CD4-positive, alpha-beta T cell (primary cell): Measurements from ENCODE around the gene VSX2. TPM values are rescaled to one million over a fixed set of nuclear protein-coding genes. Genes with fewer than 3 reads are reported as not detected.
A peak's percentile ranks its signal among the peaks of the same experiment; 100 is the strongest.

Source experiments
- ATAC-seq: fragments of 200-7000 bp; cut with Tn5 transposase; one replicate; pipeline ENCODE4 v1.10.0; 2022; ENCODE audit warnings: mild to moderate bottlenecking; ENCODE audit not compliant: poor library complexity
- CTCF ChIA-PET: fragments of 350-600 bp; sonication (Branson Sonifier 250); formaldehyde crosslinking; loops from one replicate; lab custom pipeline; 2021; ENCODE audit warnings: antibody characterized with exemption, inconsistent platforms; lab: Charles Lee
- POLR2A ChIA-PET: fragments of 350-600 bp; sonication (Branson Sonifier 250); formaldehyde crosslinking; loops from one replicate; lab custom pipeline; 2021; ENCODE audit warnings: antibody characterized with exemption, inconsistent platforms; lab: Charles Lee
- DNase-seq, 14 experiments: peaks; one replicate each; pipeline ENCODE4 v3.0.0-alpha.2; 2013 to 2020; ENCODE audit warnings: mixed read lengths in 2 of 14
- H3K27ac ChIP-seq, 2 donors: one replicate each; pipeline versions ENCODE4 v1.5.1 to v1.7.0; 2013; ENCODE audit warnings: low read length in 2 of 2, low read depth in 1 of 2, mild to moderate bottlenecking in 1 of 2
- H3K27me3 ChIP-seq, 2 experiments: 1 replicate in 1 of 2; 2 replicates in 1 of 2; pipeline versions ENCODE4 v1.6.1 to v1.7.0; 2013; ENCODE audit warnings: low read length in 2 of 2, control low read depth in 1 of 2, mild to moderate bottlenecking in 1 of 2, moderate library complexity in 1 of 2; ENCODE audit not compliant: insufficient read depth in 2 of 2, control insufficient read depth in 1 of 2
- H3K36me3 ChIP-seq: one replicate; pipeline ENCODE4 v1.6.1; 2013; ENCODE audit warnings: low read length, control low read depth; ENCODE audit not compliant: insufficient read depth
- H3K4me1 ChIP-seq: one replicate; pipeline ENCODE4 v1.6.1; 2013; ENCODE audit warnings: low read length, control low read depth; ENCODE audit not compliant: insufficient read depth
- H3K4me3 ChIP-seq: one replicate; pipeline ENCODE4 v1.5.1; 2013; ENCODE audit warnings: mild to moderate bottlenecking, low read length, moderate library complexity
- H3K9me3 ChIP-seq, 2 experiments: 1 replicate in 1 of 2; 2 replicates in 1 of 2; pipeline versions ENCODE4 v1.6.1 to v1.7.0; 2013; ENCODE audit warnings: low read length in 2 of 2, mild to moderate bottlenecking in 2 of 2, control low read depth in 1 of 2, moderate library complexity in 1 of 2; ENCODE audit not compliant: control insufficient read depth in 1 of 2, insufficient read depth in 1 of 2
- H3K27ac Mint-ChIP-seq: one replicate; pipeline ENCODE4 v1.8.0; 2020; ENCODE audit warnings: mixed read lengths
- H3K27me3 Mint-ChIP-seq: one replicate; pipeline ENCODE4 v1.8.0; 2021; ENCODE audit warnings: mixed read lengths
- H3K36me3 Mint-ChIP-seq: one replicate; pipeline ENCODE4 v1.8.0; 2021; ENCODE audit warnings: low read depth, mixed read lengths
- H3K4me1 Mint-ChIP-seq: one replicate; pipeline ENCODE4 v1.8.0; 2021; ENCODE audit warnings: low read depth, mixed read lengths
- H3K4me3 Mint-ChIP-seq: one replicate; pipeline ENCODE4 v1.8.0; 2020; ENCODE audit warnings: mild to moderate bottlenecking, mixed read lengths
- H3K9me3 Mint-ChIP-seq: one replicate; pipeline ENCODE4 v1.8.0; 2020; ENCODE audit warnings: mixed read lengths
- CTCF ChIP-seq: fragments of 200-600 bp; IDR thresholded peaks from one replicate; pipeline ENCODE4 v1.8.0; 2022; ENCODE audit warnings: antibody characterized with exemption, mild to moderate bottlenecking
- intact Hi-C, 2 experiments: fragments of 100-400 bp; cut with DNase I in 1 of 2; cut with micrococcal nuclease in 1 of 2; formaldehyde crosslinking; loops; one replicate each; pipeline versions ENCODE4 v1.15.1 to v1.9.0; 2023 to 2025; cut with DNase I, micrococcal nuclease
- total RNA-seq, 174 experiments: library from RNA in 2 of 174; stranded (reverse) in 2 of 174; gene quantifications; one replicate each; pipeline ENCODE4 v1.2.3 and lab custom pipeline; 2021 to 2026

The VSX2 gene
- total RNA-seq, 2 experiments from 2014 or later: not detected

- Mint-ChIP-seq H3K4me1 (peaks cover 5% of the 10 kb centered on the region), H3K4me3 (peak overlapping the region; percentile 88), H3K27me3 (peaks cover 11% of the 10 kb centered on the region), H3K27ac (no peak overlapping the region), H3K36me3 (no peaks in the 10 kb centered on the region), H3K9me3 (no peaks in the 10 kb centered on the region)
- DNase-seq: peak in 1 of 14 experiments; percentile 21
- TF ChIP-seq CTCF: no peak
- ChIA-PET CTCF (interaction anchor here (0.6 to 1.2 kb wide), 5 partner anchors 10 to 484 kb away, joined by 3 to 4 read pairs (median 3); no protein-coding TSS in a partner anchor), POLR2A (no interaction called here)
- intact Hi-C loops: no loop called here
- H3K9me3 ChIP-seq: no peaks in the 10 kb centered on the region
- peaks cover 15% of the 10 kb centered on the region for H3K4me1 ChIP-seq
- ATAC-seq: peak; percentile 28
- no peaks in the 10 kb centered on the region for H3K36me3 ChIP-seq
- peaks cover 8% of the 10 kb centered on the region in 2 experiments for H3K27me3 ChIP-seq
- H3K27ac ChIP-seq: no peak overlapping the region
- H3K4me3 ChIP-seq: peak overlapping the region; percentile 67
Observed at GRCh38 chr14:74257941-74258763, 18.9 kb downstream of the VSX2 start.

GRCh38 chr14:74258764-74259035, 19.5 kb downstream of the VSX2 start:
- Histone ChIP-seq H3K36me3 (no peaks in the 10 kb centered on the region), H3K4me3 (no peak overlapping the region), H3K27me3 (peaks cover 8% of the 10 kb centered on the region in 2 experiments), H3K4me1 (peaks cover 15% of the 10 kb centered on the region), H3K27ac (no peak overlapping the region), H3K9me3 (no peaks in the 10 kb centered on the region)
- no peaks in the 10 kb centered on the region for H3K36me3 Mint-ChIP-seq
- ChIA-PET CTCF (interaction anchor here (0.6 kb wide), 1 partner anchor 11 kb away, joined by 4 read pairs; no protein-coding TSS in a partner anchor), POLR2A (interaction anchor here (0.6 kb wide), 1 partner anchor 11 kb away, joined by 3 read pairs; no protein-coding TSS in a partner anchor)
- H3K27me3 Mint-ChIP-seq: peaks cover 11% of the 10 kb centered on the region
- DNase-seq (no peak), ATAC-seq (no peak)
- H3K9me3 Mint-ChIP-seq: no peaks in the 10 kb centered on the region
- H3K27ac Mint-ChIP-seq: no peak overlapping the region
- peaks cover 5% of the 10 kb centered on the region for H3K4me1 Mint-ChIP-seq
- intact Hi-C loops: no loop called here
- peak overlapping the region; percentile 76 for H3K4me3 Mint-ChIP-seq
- no peak for TF ChIP-seq CTCF

GRCh38 chr14:74259513-74259912, 20.3 kb downstream of the VSX2 start:
- peaks cover 5% of the 10 kb centered on the region for H3K4me1 Mint-ChIP-seq
- POLR2A ChIA-PET: no interaction called here

More at GRCh38 chr14:74259513-74259912, 20.3 kb downstream of the VSX2 start:
- Histone ChIP-seq H3K9me3 (no peaks in the 10 kb centered on the region), H3K4me1 (peaks cover 15% of the 10 kb centered on the region), H3K4me3 (no peak overlapping the region), H3K36me3 (no peaks in the 10 kb centered on the region), H3K27me3 (peaks cover 8% of the 10 kb centered on the region in 2 experiments), H3K27ac (no peak overlapping the region)
- H3K9me3 Mint-ChIP-seq: no peaks in the 10 kb centered on the region
- no peaks in the 10 kb centered on the region for H3K36me3 Mint-ChIP-seq
- peaks cover 11% of the 10 kb centered on the region for H3K27me3 Mint-ChIP-seq
- CTCF ChIA-PET: no interaction called here
- H3K4me3 Mint-ChIP-seq: peak overlapping the region; percentile 76
- DNase-seq (no peak), ATAC-seq (no peak)
- intact Hi-C loops: no loop called here
- no peak overlapping the region for H3K27ac Mint-ChIP-seq
- TF ChIP-seq CTCF: no peak
